ENCODE results near the gene ADGRV1. TPM values are rescaled to one million over a fixed set of nuclear protein-coding genes. Genes with fewer than 3 reads are reported as not detected.

ADGRV1 gene
- total RNA-seq, 4 donors from 2014 or later = not detected

DNA sequence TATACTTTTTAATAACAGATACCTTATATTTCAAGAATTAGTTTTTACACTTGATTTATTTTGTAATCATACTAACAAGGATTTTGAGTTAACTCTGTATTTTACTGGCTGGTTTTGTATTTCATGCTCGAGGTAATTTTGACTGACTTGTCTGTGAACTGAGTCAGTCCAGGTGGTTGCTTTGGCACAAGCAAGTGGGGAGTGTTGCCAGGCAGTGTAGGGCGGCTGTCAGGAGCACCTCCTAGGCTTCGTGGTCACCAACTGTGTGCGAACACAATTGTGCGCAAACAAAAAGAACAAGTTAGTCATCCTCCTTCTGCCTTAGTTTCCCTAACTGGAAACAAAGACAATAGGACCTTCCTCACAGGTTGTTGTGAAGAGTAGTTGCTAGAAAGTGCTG is 286.3 kb downstream of the ADGRV1 start:
- TF ChIP-seq, protein P1, sequence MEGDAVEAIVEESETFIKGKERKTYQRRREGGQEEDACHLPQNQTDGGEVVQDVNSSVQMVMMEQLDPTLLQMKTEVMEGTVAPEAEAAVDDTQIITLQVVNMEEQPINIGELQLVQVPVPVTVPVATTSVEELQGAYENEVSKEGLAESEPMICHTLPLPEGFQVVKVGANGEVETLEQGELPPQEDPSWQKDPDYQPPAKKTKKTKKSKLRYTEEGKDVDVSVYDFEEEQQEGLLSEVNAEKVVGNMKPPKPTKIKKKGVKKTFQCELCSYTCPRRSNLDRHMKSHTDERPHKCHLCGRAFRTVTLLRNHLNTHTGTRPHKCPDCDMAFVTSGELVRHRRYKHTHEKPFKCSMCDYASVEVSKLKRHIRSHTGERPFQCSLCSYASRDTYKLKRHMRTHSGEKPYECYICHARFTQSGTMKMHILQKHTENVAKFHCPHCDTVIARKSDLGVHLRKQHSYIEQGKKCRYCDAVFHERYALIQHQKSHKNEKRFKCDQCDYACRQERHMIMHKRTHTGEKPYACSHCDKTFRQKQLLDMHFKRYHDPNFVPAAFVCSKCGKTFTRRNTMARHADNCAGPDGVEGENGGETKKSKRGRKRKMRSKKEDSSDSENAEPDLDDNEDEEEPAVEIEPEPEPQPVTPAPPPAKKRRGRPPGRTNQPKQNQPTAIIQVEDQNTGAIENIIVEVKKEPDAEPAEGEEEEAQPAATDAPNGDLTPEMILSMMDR (IDR thresholded peaks at IDR 0.05; ENCODE audit: low read depth) = no peak

DNA sequence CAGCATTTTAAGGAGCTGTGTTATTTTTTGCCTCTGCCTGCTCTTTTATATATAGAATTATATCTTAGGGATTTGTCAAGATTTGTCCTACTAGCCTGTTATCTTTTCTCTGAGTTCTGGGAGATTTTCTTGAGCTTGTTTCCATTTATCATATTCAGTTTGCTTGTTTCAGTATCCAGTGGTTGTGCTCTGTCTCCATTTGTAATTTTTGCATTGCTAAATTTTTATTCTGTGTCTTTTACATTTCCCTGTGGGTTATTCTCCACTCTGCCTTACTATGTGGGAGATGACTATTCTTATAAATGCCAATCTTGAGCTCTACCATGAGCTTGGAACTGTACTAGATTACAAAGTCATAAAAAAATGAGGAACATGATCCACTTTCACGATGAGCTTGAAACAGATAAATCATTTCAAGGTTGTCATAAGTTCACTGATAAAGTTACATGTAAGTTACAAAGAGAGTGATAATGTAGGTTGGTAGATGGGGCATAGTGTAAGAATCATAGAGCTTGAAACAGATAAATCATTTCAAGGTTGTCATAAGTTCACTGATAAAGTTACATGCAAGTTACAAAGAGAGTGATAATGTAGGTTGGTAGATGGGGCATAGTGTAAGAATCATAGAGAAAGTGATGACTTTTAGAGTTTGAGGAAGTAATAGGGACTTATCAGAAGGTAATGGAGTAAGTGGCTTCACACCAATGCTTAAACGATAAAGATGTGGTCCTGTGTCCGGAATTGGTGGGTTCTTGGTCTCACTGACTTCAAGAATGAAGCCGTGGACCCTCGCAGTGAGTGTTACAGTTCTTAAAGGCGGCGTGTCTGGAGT is 287.3 kb downstream of the ADGRV1 start:
- TF ChIP-seq, protein P1 (IDR thresholded peaks at IDR 0.05; ENCODE audit: low read depth) = no peak

DNA sequence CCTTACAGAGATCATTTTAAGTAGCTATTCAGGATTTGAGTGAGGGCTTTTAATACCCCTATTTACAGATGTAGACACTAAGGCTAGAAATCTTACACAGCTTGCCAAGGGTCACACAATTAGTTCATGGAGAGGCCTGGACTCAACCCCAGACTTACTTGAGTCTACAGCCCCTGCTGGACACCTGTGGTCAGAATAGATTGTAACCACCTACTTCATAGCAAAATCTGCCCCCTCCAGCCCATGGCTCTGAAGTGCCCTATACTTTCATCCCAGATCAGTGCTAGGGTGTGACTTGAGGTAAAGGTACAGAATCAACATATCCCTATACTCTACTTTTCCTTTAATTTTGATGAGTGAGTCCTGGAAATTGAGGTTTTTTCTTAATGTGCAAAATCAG is 291.3 kb downstream of the ADGRV1 start:
- TF ChIP-seq, protein P1 (IDR thresholded peaks at IDR 0.05; ENCODE audit: low read depth) = no peak

DNA sequence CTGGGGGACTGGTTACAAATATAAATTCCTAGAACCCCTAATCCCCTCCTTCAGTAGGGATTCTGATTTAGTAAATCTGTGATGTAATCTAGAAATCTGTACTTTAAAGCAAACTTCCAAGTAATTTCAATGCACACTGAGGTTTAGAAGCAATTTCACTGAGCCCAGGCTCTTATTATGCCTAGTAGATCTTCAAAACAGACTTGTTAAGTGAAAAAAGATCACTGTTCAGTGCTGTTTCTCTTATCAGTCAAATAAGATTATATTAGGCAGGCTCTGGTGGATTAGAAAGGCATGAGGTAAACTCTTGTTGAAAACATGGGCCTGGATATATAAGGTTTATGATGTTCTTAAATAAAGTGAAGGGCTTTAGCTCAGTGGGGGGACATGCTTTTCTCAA is 293.9 kb downstream of the ADGRV1 start:
- TF ChIP-seq, protein P1 (IDR thresholded peaks at IDR 0.05; ENCODE audit: low read depth) = no peak

DNA sequence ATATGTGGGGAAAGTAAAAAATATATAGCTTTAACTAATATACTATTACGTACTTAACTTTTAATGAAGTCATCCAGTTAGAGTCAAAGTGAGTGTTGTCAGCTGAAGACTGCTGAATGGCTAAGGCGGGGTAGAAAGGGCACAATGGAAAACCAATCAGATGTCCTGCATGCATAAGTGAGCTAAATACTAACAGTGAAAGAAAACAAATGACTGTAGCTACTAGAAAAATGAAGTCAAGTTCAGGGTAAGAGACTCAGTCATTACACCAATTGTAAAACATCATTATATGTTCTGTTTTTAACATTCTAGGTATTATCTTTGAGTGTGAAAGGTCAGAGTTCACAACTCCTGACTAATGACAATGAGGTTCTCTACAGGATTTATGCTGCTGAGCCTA is 295.2 kb downstream of the ADGRV1 start:
- TF ChIP-seq, protein P1 (IDR thresholded peaks at IDR 0.05; ENCODE audit: low read depth) = no peak

DNA sequence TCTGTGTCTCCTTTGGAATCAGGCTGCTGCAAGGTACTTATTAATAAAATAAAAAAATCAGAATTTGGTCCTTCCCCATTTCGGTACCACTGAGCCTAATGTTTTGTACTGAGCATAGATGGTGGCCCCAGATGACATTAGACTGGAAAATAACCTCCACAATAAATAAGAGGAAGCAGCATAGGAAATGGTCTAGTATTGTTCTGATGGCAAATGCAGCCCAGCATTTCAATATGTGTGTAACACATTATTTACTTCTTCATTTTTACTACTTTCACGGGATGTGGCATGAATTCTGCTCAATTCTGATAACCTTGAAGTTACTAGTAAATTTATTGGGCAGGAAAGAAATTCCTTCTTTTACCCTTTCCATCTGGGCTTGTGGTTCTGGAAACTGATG is 295.6 kb downstream of the ADGRV1 start:
- TF ChIP-seq, protein P1 (IDR thresholded peaks at IDR 0.05; ENCODE audit: low read depth) = no peak

DNA sequence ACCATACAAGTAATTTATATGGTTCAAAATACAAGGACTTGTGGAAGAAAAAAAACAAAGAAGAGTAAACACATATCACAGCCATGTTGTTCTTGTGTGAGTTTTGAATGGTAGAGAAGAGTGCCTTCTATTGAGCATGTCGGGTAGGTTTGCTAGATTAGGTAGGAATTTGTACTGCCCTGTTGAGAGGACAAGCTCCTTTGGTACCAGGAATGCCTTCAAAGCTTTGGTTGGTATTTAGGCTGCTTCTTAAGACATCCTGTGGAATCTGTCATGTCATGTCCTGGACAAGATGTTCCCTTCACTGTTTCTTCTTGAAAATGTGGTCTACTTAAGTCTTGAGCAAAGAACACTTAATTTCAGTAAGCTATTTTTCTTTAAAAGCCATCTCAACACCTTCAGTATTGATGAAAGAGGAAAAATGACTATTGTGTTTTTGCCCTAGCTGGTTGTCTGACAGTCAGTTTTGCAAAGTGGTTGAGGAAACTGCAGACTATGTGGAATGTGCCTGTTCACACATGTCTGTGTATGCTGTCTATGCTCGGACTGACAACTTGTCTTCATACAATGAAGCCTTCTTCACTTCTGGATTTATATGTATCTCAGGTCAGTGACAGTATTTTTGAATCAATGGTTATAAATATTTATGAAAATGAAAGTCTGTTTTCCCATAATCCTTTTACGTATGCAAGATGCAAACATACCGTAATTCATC is 296.9 kb downstream of the ADGRV1 start:
- TF ChIP-seq, protein P1 (IDR thresholded peaks at IDR 0.05; ENCODE audit: low read depth) = no peak
